ENCODE measurements around the gene RBPJ.

Gene RBPJ

DNA sequence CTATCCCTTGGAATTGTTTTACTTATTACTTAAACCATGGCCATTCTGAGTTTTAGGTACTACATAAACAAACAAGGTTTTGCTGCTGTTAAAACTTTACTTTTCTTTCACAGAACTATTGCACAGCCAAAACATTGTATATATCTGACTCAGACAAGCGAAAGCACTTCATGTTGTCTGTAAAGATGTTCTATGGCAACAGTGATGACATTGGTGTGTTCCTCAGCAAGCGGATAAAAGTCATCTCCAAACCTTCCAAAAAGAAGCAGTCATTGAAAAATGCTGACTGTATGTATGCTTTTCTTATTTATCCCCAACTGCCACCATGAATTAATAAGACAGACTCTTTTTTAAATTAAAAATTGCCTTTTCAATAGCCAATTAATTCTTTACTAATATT, 99.6 kb downstream of the RBPJ start:
- no peak for DNase-seq (ENCODE audit: low read depth)

DNA sequence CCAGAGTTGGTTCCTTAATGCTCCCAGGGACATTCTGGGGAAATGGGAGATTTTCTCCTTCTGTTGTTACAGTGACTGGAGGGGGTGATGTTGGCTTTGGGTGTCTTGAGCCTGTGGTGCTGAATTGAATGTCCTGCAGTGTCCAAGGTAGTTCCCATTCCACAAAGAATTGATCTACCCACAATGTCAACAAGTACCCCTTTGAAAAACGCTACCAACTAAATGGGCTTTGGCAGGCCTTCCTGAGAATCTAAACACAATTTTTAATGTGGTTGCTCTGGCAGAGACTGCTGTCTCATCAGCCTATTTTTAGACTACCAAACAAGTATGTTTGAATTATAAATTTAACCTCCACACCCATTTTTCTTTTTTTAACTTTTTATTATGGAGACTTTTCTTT, 100.1 kb downstream of the RBPJ start:
- DNase-seq (ENCODE audit: low read depth), result no peak

DNA sequence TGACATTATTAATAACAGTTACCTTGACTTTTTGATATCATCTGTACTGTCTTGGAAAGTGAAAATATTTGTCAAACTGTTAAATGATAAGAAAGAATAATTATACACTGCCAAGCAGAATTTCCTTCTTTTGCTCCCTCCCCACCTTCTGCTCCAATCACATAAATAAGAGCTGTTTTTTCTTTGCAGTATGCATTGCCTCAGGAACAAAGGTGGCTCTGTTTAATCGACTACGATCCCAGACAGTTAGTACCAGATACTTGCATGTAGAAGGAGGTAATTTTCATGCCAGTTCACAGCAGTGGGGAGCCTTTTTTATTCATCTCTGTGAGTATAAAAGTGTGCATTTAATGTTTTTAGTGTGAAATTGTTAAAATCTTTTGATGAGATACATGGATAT, 103.3 kb downstream of the RBPJ start:
- no peak for DNase-seq (ENCODE audit: low read depth)

DNA sequence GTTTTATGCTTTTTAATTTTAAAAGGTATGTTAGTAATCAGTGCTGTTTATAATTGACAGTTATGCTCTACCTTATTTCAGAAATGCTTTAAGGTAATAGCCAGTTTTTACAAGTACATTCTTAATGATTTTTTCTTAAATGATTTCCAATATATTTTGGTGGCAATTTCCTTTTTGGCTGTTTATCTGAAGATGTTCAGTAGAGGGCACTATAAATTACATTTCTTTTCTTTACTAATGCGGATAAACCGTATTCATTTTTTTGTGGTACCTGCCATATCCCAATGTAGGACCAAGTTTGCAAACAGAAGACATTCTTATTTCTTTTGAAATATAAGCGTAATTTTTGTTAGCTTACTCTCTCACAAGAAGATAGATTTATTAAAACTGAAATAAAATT, 104.0 kb downstream of the RBPJ start:
- no peak for DNase-seq (ENCODE audit: low read depth)

DNA sequence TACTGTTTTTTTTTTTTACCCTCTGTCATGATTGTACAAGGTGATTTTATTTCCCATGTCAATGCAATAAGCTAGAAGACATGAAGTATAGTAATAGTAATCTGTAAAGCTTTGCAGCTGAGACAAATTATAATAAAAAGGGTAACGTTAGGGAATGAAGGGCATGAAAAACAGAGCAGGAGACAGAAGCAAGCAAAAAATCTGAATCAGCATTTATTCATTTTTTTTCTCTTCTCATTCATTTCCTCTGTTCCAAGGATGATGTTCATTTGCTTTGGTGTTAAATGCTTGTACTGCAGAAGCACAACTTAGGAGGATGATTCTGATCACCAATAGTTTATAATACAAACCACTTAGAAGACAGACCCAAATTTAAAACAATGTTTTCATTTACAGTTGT, 105.1 kb downstream of the RBPJ start:
- DNase-seq (ENCODE audit: low read depth), result no peak

DNA sequence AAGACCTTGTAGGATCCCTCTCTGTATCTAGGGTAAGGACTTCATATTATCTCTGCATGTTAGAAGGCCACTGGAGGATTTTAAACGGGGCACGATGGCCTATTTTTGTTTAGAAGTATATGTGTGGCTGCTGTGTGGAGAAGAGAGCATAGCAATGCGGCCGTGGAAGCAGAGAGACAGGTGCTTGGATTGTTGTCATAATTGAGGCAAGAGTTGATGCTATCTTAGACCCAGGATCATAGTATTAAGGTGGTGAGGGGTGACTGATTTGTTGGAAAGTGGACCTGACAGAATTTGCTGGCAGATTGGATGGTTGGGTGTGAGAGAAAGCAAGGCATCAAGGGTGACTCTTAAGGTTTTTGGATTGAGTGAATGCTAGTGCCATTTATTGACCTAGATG, 106.1 kb downstream of the RBPJ start:
- DNase-seq (ENCODE audit: low read depth), result no peak

DNA sequence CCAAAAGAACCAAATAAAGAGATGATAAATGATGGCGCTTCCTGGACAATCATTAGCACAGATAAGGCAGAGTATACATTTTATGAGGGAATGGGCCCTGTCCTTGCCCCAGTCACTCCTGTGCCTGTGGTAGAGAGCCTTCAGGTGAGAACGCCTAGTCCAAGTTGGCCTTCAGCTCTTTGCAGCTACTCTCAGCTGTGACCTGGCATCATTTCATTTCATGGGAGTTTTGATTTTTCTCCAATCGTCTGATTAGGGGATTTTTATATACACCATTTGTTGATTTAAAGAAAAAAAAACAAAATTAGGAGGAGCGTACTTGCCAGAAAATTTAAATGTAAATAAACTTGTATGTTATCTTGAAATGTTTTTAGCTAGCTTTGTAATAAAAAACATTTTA, 109.1 kb downstream of the RBPJ start:
- no peak for DNase-seq (ENCODE audit: low read depth)

DNA sequence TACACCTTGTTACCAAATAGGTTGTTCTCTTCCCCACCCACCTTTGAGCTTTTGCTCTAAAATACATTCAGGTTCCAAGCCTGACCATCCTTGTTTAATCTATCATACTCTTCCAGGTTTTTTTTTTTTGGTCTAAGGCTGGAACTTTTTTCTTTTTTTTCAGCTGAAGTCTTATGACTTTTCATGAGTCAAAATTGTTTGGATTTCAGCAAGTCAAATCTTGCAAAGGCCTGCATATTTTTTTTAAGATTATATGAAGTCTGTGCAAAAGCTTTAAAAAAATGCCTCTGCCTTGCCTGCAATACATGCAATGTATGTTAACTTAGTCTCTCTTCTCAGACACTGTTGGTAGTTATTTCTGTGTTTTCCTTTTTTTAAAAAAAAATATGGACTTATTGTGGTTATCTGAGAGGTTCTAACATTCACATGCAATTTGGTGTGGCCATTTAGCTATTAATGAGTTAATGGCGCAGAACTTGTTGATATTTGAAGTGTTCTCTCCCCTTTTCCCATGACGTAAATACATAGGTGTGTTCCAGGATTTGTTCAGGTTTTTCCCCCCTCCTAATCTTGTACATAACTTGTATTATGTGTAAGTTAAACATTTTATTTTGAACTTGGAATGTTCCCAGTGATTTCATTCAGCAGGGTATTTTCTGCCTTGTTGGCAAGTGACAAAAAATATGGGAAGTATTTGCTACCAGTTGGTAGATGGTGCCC, 110.8 kb downstream of the RBPJ start:
- DNase-seq (ENCODE audit: low read depth), result no peak

DNA sequence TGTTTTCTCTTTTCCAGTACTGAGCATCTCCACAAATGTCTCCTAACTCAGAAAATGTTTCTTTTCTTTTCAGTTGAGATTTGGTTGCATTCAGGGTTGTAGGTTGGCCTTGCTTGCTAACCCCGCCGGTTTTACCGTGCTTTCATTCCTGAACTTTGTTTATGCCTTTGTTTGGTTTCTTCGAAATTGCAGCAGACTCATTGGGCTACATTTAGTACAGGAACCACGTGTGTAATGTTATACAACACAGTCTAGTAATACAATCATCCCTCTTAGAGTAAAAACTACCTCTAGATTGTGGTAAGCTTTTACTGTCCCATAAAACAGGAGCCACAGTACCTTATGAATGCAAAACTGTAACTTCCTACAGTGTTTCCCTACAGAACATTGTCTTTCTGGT, 111.6 kb downstream of the RBPJ start:
- DNase-seq (ENCODE audit: low read depth), result no peak

DNA sequence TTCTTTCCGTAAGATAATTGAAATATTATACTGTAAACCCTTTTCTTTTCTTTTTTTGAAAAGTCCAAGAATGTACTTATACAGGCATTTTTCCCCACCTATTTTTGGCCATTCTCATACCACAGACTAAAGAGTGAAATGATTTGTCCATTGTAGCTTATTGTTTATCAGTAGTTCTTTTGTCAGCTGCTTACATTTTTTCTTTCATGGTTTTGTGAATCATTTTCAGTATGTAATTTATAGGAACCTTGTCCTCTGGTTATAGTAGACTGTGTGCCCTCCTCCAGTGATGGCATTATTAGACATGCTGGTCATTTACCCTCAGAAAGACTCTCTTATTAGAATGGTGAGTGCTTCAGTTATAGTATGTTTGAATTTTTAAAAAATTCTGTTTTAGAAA, 112.7 kb downstream of the RBPJ start:
- no peak for DNase-seq (ENCODE audit: low read depth)

DNA sequence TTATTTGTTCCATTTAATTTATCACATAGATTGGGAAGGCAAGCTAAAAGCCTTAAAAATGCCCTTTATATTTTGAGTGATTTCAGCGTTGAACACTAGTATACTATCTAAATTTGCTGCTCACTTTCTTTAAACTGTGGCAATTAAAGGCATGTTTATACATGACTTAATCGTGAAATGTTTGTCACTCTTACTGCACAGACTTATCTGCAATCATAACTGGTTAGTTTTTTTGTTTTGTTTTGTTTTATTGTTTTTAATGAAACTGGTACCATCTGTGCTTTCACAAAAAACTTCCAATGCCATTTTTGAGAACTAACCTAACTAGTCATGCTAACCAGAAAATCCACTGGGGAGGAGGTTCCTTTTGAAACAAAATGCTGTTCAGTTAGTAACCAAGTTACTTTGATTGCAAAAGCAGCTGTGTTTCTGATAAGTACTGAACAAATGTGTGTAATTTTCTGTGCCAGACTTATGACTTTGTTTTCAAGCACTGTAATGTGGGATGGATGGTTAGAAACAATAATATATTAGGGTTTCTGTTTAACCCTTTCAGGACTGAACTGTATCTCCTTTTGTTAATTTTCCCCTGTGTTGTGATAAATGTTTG, 113.3 kb downstream of the RBPJ start:
- DNase-seq (ENCODE audit: low read depth), result no peak

DNA sequence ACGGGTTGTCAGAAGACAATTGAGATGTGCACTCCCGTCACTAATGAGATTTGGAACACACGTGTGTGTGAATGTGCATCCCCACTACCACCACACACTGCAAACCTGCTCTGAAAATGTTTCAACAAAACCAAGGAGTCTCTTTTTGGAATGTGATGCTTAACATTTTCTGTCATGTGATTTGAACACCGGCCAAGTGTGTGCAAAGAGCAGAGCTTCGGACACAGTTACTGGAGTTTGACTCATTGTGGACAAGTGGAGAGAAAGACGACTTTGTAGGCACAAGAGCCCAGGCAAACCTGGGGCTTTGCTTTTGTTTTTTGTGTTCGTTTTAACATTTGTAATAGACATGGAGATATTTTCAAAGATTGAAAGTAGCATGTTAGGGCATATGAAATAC, 120.3 kb downstream of the RBPJ start:
- DNase-seq (ENCODE audit: low read depth), result no peak

DNA sequence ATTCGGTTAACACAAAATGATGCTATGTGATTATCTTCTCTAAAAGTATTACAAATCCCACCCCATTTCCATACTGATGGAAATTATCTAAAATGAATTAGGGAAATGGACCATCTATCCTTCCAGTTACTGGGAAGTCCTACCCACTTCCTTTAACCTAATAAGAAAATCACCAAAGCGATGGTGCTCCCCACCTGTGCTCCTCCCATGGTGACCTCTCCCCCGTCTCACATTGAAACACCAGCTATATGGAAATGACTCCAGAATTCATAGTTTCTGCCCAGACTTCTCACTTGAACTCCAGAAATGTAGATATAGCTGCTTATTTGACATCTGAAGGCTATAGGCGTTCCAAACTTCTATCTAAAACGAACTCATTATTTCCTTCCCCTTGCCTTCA, 121.0 kb downstream of the RBPJ start:
- DNase-seq (ENCODE audit: low read depth), result no peak

DNA sequence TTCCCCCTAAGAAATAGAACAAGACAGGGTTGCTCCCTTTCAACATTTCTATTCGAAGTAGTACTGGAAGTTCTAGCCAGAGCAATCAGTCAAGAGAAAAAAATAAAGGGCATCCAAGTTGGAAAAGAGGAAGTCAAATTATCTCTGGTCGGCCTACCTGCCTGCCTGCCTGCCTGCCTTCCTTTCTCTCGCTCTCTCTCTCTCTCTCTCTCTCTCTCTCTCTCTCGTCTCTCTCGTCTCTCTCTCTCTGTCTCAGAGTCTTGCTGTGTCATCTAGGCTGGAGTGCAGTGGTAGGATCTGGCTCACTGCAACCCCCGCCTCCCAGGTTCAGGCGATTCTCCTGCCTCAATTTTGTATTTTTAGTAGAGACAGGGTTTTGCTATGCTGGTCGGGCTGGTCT, 126.6 kb downstream of the RBPJ start:
- no peak for DNase-seq (ENCODE audit: low read depth)

DNA sequence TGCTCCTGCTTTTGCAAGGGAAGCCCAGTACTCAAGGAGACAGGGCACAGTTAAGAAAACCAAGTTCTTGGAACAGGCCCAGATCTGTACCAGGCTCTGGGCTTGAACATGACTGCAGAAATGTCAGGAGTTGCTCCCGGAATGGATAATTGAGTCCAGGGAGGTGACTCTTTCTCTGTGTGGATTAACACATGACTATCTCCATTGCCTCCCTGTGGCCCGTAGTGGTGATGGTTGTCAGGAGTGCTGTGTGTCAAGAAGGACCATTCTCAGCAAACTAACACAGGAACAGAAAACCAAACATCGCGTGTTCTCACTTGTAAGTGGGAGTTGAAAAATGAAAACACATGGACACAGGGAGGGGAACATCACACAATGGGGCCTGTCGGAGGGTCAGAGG, 129.6 kb downstream of the RBPJ start:
- DNase-seq (ENCODE audit: low read depth), result no peak

DNA sequence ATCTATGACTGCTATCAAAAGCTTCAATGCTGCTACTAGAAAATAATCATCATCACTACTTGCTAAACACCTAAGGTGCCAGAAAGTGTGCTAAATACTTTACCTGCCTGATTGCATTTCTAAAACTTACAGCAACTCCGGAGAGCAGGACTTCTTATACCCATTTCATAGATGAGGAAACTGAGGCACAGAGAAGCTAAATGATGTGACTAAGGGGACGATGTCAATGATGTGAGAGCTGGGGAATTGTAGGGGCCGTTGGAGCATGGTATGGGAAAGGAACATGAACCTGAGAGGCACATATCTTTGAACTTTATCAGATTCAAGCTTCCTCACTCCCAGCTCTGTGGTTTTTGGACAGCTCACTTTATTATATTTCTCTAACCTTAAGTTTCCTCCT, 130.8 kb downstream of the RBPJ start:
- no peak for DNase-seq (ENCODE audit: low read depth)

DNA sequence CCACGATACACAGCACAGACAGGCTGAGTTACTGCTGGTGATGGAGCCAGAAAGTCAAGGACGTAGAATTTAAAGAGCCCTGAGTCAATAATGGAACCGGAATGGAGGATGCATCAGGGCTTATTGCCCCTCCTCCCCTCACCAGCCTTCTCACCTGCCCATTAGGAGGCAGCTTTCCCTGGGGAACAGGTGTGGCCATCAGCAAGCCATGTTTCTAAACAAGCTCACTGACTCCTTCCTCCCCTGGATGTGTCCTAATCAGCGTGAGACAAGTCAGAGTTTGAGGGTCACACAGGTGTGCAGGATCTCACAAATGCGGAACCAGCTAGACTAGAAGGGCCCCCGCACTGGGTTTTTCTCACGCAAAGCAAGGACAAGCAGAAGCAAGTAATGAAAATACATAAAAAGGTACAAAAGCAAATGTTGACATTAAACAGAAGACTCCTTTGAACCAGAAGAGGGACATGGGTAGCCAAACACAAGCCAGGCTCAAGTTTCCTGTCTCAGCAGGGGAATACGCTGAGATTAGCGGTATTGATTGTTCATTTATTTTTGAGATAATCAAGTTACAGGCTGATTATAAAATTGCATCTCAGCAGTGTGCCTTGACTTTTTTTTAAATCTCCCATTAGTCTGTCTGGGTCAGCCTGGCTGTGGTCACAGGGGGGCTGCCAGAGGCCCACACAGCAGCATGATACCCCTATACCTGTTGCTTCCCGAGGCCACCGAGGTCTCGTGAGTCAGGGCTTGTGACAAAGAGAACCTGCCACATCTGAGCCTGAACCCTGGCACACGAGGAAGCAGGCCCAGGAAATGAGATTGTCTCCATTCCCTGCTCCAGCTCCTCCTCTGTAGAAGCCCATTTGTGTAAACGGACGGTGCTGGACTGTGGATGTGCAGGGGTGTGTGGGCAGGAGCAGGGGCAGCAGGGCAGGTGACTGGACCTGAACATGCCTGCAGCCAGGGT, 132.0 kb downstream of the RBPJ start:
- DNase-seq (ENCODE audit: low read depth), result no peak

DNA sequence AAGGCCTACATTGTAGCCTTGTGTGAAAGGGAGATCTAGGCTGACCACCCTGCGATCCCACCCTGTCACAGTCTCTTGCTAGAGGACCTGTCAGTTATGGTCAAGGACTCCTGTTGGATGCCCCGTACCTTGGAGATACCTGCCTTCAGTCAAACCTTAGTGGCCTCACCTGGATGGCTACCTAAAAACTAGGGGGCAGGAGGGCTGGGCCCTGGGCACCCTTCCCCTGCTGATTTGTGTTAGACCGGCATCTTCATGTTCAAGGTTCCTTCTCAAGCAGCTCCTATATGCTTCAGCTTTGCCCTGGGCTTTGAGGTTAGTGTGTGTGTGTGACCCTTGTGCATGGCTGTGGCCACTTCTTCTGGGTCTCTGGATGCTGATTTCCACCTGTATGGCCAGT, 134.1 kb downstream of the RBPJ start:
- DNase-seq (ENCODE audit: low read depth), result no peak

DNA sequence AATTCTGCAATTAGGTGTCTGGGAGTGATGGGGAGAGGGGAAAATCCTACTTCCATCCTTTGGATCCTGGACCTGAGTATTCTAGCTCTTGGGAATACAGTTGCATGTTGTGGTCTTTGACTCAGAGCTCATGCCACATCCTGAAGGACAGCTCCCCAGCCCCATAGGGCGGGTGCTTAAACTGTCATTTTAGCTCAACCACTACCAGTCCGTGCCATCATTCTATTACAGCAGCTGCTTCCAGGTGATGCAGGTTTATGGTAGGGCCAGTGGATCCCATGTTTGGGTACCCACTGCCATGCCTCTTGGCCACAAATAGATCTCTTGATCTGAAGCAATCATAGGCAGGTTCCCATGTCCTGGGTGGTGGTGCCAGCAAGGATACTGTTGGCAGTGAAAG, 134.8 kb downstream of the RBPJ start:
- no peak for DNase-seq (ENCODE audit: low read depth)

DNA sequence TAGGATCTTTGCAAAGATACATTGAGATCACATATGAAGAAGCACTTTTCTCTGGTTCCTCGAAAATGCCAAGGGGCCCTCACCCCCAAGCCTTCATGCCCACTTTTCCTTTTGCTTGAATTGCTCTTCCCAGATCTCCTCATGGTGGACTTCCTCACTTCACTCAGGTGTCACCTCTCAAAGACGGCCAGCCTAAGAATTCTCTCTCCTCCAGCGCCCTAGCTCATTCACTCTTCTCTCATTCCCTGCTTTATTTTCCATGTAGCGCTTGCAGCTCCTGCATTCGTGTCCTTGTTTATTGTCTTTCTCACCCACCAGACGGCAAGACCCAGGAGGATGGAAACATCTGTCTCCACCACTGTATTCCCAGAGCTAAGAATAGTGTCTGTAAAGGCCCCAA, 136.6 kb downstream of the RBPJ start:
- DNase-seq (ENCODE audit: low read depth), result no peak

DNA sequence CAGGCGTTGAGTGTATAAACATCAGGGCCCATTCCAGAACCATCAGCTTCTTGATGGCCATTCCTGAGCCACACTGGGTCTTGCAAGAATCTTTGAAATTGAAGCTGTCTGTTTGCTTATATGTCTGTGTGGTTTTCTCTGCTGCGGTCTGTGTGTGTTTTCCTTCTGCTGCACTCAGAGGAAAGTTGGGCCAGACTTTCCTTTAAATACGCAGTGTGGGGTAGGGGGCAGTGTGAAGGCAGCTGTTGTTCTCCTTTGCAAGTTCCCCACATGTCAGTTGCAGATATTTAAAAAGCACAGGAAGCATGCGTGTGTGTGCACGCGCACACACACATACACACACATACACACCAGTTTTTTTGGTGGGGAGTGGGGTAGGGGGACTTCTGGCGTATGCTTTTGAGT, 137.3 kb downstream of the RBPJ start:
- DNase-seq (ENCODE audit: low read depth), result no peak

DNA sequence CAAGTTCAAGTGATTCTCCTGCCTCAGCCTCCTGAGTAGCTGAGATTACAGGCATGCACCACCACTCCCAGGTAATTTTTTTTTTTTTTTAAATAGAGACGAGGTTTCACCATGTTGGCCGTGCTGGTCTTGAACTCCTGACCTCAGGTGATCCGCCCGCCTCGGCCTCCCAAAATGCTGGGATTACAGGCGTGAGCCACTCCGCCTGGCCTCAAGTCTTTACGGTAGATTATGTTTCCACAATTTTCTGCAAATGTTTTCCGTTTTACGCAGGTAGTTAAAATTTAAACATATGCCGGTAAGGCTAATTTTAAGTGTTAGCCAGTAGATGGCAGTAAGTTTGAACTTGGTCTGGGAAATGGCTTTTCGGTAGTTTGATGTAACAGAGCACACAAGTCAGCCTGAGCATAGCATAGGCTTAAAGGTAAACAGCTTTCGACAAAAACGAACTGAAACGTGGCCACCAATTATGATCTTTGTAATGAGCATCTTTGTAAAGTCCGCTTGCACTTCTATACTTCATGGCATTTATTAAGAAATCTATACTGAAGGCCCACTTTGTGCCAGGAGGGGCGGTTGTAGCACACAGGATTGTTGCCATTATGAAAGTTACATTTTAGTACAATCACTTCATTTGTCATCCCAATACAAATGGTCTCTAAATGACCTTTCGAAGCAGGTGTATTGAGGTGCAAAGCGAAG, 138.4 kb downstream of the RBPJ start:
- no peak for DNase-seq (ENCODE audit: low read depth)
